Right atrium auricular region (tissue), 2 donors: ENCODE results near the gene NRCAM. TPM values are rescaled to one million over a fixed set of nuclear protein-coding genes. Genes with fewer than 3 reads are reported as not detected.

ENCODE experiments used
- DNase-seq: peaks from one replicate; pipeline ENCODE4 v3.0.0-alpha.2; 2019; ENCODE audit warnings: low spot score
- H3K27ac ChIP-seq, 2 donors: fragments of 200-600 bp; sonication (generic); 1 replicate in 1 of 2; 2 replicates in 1 of 2; pipeline ENCODE4 v1.5.1; 2016 to 2019
- H3K27me3 ChIP-seq, 2 donors: fragments of 200-600 bp; sonication (generic); one replicate each; pipeline versions ENCODE4 v1.5.1 to v1.6.0; 2017 to 2019
- H3K36me3 ChIP-seq: fragments of 200-600 bp; sonication (generic); one replicate; pipeline ENCODE4 v1.5.1; 2016
- H3K4me1 ChIP-seq, 2 donors: fragments of 200-600 bp; sonication (generic); one replicate each; pipeline versions ENCODE4 v1.5.1 to v1.6.0; 2017 to 2019
- H3K4me3 ChIP-seq, 2 donors: fragments of 200-600 bp; sonication (generic); 1 replicate in 1 of 2; 2 replicates in 1 of 2; pipeline ENCODE4 v1.5.1; 2017 to 2019; ENCODE audit warnings: mild to moderate bottlenecking in 1 of 2, moderate library complexity in 1 of 2
- H3K9me3 ChIP-seq, 2 donors: fragments of 200-600 bp; sonication (generic); one replicate each; pipeline ENCODE4 v1.5.1; 2019
- CTCF ChIP-seq, 2 donors: fragments of 200-600 bp; sonication (generic); IDR thresholded peaks; one replicate each; pipeline ENCODE4 v1.5.1; 2019; ENCODE audit warnings: antibody characterized with exemption in 2 of 2
- total RNA-seq, 2 donors: library from RNA; depleted of rRNA; stranded (reverse); fragments of >200 nt; gene quantifications; one replicate each; pipeline ENCODE4 v1.1.0, GENCODE V29; 2016

NRCAM gene
- total RNA-seq, 2 donors from 2014 or later = 0.63 to 0.93 TPM

- no peak for DNase-seq
- H3K36me3 ChIP-seq = no peaks in the 10 kb centered on the region
- H3K4me3 ChIP-seq = no peak overlapping the region
- no peak overlapping the region for H3K27ac ChIP-seq
- no peaks in the 10 kb centered on the region for H3K27me3 ChIP-seq
- H3K4me1 ChIP-seq = no peaks in the 10 kb centered on the region
- no peaks in the 10 kb centered on the region for H3K9me3 ChIP-seq
- no peak for TF ChIP-seq CTCF (IDR thresholded peaks at IDR 0.05)
Observed at GRCh38 chr7:108301387-108301786, 154.8 kb downstream of the NRCAM start.

GRCh38 chr7:108299251-108299973 lies 156.8 kb downstream of the NRCAM start:
- Histone ChIP-seq H3K36me3 (no peaks in the 10 kb centered on the region), H3K27ac (no peak overlapping the region), H3K4me1 (no peaks in the 10 kb centered on the region), H3K4me3 (no peak overlapping the region), H3K9me3 (no peaks in the 10 kb centered on the region), H3K27me3 (no peaks in the 10 kb centered on the region)
- TF ChIP-seq CTCF (IDR thresholded peaks at IDR 0.05) = no peak
- DNase-seq = no peak

DNA sequence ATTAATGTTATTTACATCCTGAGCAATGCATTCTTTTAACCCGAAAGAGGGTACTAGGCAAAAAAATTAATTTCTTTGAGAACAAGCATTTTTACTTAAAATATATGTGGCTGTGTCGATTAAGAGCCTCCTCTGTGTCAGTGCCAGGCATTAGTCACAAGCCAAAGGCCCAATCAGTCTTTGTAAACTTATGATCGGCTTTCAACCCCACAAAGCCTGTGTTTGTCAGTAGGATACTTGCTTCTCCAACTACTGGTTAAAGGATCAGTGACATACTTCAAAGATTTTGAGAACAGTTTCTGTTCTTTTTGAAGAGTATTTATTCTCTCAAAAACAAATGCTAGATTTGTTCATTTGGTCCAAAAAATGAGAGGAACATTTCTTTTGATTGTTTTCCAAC lies 159.3 kb downstream of the NRCAM start:
- DNase-seq = no peak
- Histone ChIP-seq H3K27me3 (no peaks in the 10 kb centered on the region), H3K4me3 (no peak overlapping the region), H3K4me1 (no peaks in the 10 kb centered on the region), H3K27ac (no peak overlapping the region), H3K9me3 (no peaks in the 10 kb centered on the region), H3K36me3 (no peaks in the 10 kb centered on the region)
- TF ChIP-seq CTCF (IDR thresholded peaks at IDR 0.05) = no peak

DNA sequence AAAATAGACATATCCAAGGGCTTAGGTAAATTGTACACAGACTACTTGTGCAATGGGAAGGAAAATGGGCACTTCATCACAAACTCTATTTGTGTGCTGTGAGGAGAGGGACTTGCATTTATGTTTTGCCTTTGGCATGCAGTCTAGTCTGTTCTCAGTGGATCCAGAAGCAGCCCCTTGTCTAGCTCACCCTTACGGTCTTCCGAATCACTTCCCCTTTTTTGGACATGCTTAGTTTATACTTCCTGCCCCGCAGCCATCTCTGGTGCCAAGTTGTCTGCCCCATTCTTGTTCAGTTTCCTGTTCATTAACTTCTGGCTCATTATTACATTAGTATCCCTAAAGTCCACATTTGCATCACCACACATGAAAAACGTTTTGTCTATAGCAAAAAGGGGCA lies 161.6 kb downstream of the NRCAM start:
- DNase-seq = no peak
- Histone ChIP-seq H3K4me1 (peaks cover 0 to 6% of the 10 kb centered on the region in 2 donors), H3K27me3 (no peaks in the 10 kb centered on the region), H3K4me3 (no peak overlapping the region), H3K27ac (no peak overlapping the region), H3K36me3 (no peaks in the 10 kb centered on the region), H3K9me3 (no peaks in the 10 kb centered on the region)
- no peak for TF ChIP-seq CTCF (IDR thresholded peaks at IDR 0.05)

DNA sequence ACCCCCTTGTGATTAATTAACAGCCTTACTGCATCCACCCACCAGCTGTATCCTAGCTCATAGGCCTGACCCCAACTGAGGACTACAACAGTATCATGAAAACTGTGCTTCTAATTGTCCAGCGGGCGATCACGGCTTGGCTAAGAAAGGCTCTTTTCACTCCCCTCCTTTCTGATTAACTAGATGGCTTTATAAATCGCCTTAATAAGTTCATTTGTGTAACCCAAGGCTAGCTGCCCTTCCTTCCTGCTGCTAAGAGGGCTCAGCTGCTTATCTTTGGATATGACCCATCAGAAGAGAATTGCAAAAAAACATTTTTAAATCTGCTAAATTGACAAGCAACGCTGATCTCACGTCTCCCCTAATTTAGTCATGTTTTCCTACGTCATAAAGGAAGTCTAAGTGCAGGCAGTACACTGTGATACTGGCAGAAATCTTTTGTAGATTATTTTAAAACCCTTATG lies 163.1 kb downstream of the NRCAM start:
- no peaks in the 10 kb centered on the region for H3K36me3 ChIP-seq
- H3K27me3 ChIP-seq = no peaks in the 10 kb centered on the region
- no peaks in the 10 kb centered on the region for H3K9me3 ChIP-seq
- H3K27ac ChIP-seq = no peak overlapping the region
- no peak overlapping the region for H3K4me3 ChIP-seq
- peaks cover 0 to 6% of the 10 kb centered on the region in 2 donors for H3K4me1 ChIP-seq
- DNase-seq = no peak
- TF ChIP-seq CTCF (IDR thresholded peaks at IDR 0.05) = no peak

DNA sequence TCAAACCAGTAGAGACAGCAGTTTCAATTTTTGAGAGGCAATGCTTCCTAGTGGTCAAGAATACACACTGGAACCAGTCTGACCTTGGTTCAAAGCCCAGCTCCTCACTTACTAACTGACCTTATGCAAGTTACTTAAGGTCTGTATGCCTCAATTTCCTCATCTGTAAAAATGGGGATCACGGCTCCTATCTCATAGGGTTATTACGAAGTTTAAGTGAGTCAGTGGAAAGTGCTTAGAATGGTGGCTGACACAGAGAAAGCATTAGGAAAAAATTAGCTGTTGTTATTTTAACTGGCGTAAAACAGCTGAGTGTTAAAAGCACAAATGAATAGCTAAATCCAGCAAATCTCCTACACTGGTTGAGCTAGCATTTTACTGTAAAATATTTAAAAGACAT lies 163.7 kb downstream of the NRCAM start:
- Histone ChIP-seq H3K36me3 (no peaks in the 10 kb centered on the region), H3K27ac (no peak overlapping the region), H3K4me1 (peaks cover 0 to 6% of the 10 kb centered on the region in 2 donors), H3K27me3 (no peaks in the 10 kb centered on the region), H3K4me3 (no peak overlapping the region), H3K9me3 (no peaks in the 10 kb centered on the region)
- no peak for DNase-seq
- no peak for TF ChIP-seq CTCF (IDR thresholded peaks at IDR 0.05)
